Erythroblast (primary cell): ENCODE data around the gene AKT3.

Experiments used
- GATA1 ChIP-seq: IDR thresholded peaks from 2 replicates; pipeline ENCODE4 v1.6.1; 2011; ENCODE audit warnings: low read depth, mild to moderate bottlenecking, control low read depth, low read length, moderate library complexity
- POLR2A ChIP-seq: IDR thresholded peaks from 2 replicates; pipeline ENCODE4 v1.6.1; 2011; ENCODE audit warnings: mild to moderate bottlenecking, low read length

- TF ChIP-seq POLR2A (no peak), GATA1 (no peak)
These were observed 33.5 kb upstream of the AKT3 start for GRCh38 chr1:243883551-243883950.
